H1 (cell line): ENCODE data around the gene WDR5. TPM values are rescaled to one million over a fixed set of nuclear protein-coding genes. Genes with fewer than 3 reads are reported as not detected.

Experiments used
- CTCF ChIA-PET: fragments of 300-600 bp; sonication (Branson Sonifier 250); formaldehyde crosslinking; loops from one replicate; lab custom pipeline; 2021; ENCODE audit not compliant: partially characterized antibody; lab: Charles Lee
- POLR2A ChIA-PET: fragments of 300-600 bp; sonication (Branson Sonifier 250); formaldehyde crosslinking; loops from one replicate; lab custom pipeline; 2021; ENCODE audit warnings: inconsistent platforms; ENCODE audit not compliant: partially characterized antibody; lab: Charles Lee
- DNase-seq, 2 experiments: peaks; one replicate each; pipeline versions ENCODE4 v3.0.0 to v3.0.0-alpha.2; 2010 to 2022; ENCODE audit warnings: low spot score in 2 of 2, low read depth in 1 of 2, mixed read lengths in 1 of 2
- FAIRE-seq: peaks from 2 replicates; lab custom pipeline; 2011; peaks lifted over from hg19 to GRCh38; lab: Jason Lieb, UNC
- H2AFZ ChIP-seq: 2 replicates; pipeline ENCODE4 v1.8.1; 2012; ENCODE audit warnings: low read length, inconsistent platforms
- H2AK5ac ChIP-seq: 2 replicates; pipeline ENCODE4 v1.6.1; 2013; ENCODE audit warnings: low read depth, low read length
- H2BK120ac ChIP-seq: replicated peaks from 2 replicates; pipeline ENCODE3; 2013; ENCODE audit warnings: low read depth, low read length, inconsistent platforms
- H2BK12ac ChIP-seq: 2 replicates; pipeline ENCODE4 v1.6.1; 2013; ENCODE audit warnings: low read depth, low read length
- H2BK15ac ChIP-seq: 2 replicates; pipeline ENCODE4 v1.6.1; 2013; ENCODE audit warnings: low read length
- H2BK20ac ChIP-seq: 2 replicates; pipeline ENCODE4 v1.6.1; 2013; ENCODE audit warnings: low read length
- H2BK5ac ChIP-seq: 2 replicates; pipeline ENCODE4 v1.6.1; 2013; ENCODE audit warnings: low read depth, low read length
- H3K14ac ChIP-seq: 2 replicates; pipeline ENCODE4 v1.6.1; 2013; ENCODE audit warnings: inconsistent platforms; ENCODE audit not compliant: insufficient read length
- H3K18ac ChIP-seq: 2 replicates; pipeline ENCODE4 v1.6.1; 2013; ENCODE audit warnings: low read length; ENCODE audit errors: extremely low read depth
- H3K23ac ChIP-seq: 2 replicates; pipeline ENCODE4 v1.6.1; 2013; ENCODE audit warnings: inconsistent platforms; ENCODE audit not compliant: insufficient read length
- H3K23me2 ChIP-seq: 2 replicates; pipeline ENCODE4 v1.6.1; 2013; ENCODE audit warnings: low read depth, low read length
- H3K27ac ChIP-seq: 2 replicates; pipeline ENCODE4 v1.6.1; 2011; ENCODE audit warnings: low read depth, low read length, inconsistent platforms
- H3K27me3 ChIP-seq, 4 experiments: replicated peaks in 1 of 4; 1 replicate in 1 of 4; 2 replicates in 3 of 4; pipeline versions ENCODE4 v1.6.1 to v1.8.1; 2011 to 2013; ENCODE audit warnings: low read length in 3 of 4, mild to moderate bottlenecking in 3 of 4, inconsistent platforms in 2 of 4, mixed read lengths in 2 of 4, moderate library complexity in 1 of 4; ENCODE audit not compliant: control insufficient read depth in 3 of 4, insufficient read depth in 3 of 4; ENCODE audit errors: extremely low read depth in 1 of 4
- H3K36me3 ChIP-seq, 4 experiments: 2 replicates each; pipeline versions ENCODE4 v1.6.1 to v1.8.1; 2011 to 2013; ENCODE audit warnings: mild to moderate bottlenecking in 4 of 4, low read length in 3 of 4, moderate library complexity in 2 of 4, control low read depth in 1 of 4, inconsistent platforms in 1 of 4; ENCODE audit not compliant: insufficient read depth in 4 of 4, control insufficient read depth in 2 of 4
- H3K4ac ChIP-seq: replicated peaks from 2 replicates; pipeline ENCODE3; 2013; ENCODE audit warnings: low read length, low read depth, mixed read lengths, inconsistent platforms; ENCODE audit not compliant: insufficient read length
- H3K4me1 ChIP-seq, 4 experiments: replicated peaks in 1 of 4; 1 replicate in 1 of 4; 2 replicates in 3 of 4; pipeline versions ENCODE4 v1.6.1 to v1.8.1; 2011 to 2013; ENCODE audit warnings: low read length in 3 of 4, inconsistent platforms in 2 of 4, mixed read lengths in 1 of 4; ENCODE audit not compliant: insufficient read depth in 4 of 4, control insufficient read depth in 3 of 4
- H3K4me2 ChIP-seq, 2 experiments: 2 replicates each; pipeline versions ENCODE4 v1.6.1 to v1.8.1; 2011 to 2013; ENCODE audit warnings: low read depth in 2 of 2, low read length in 2 of 2, control low read depth in 1 of 2, inconsistent platforms in 1 of 2, mild to moderate bottlenecking in 1 of 2; ENCODE audit not compliant: insufficient read depth in 1 of 2
- H3K4me3 ChIP-seq, 4 experiments: fragments of 200-600, 300-600 bp in 1 of 4; sonication (generic), shearing (Covaris generic), sonication (Bioruptor Twin) in 1 of 4; 2 replicates each; pipeline versions ENCODE4 v1.5.1 to v1.8.1; 2011 to 2016; ENCODE audit warnings: low read length in 4 of 4, low read depth in 3 of 4, control low read depth in 2 of 4, inconsistent platforms in 2 of 4, mild to moderate bottlenecking in 2 of 4, mixed read lengths in 1 of 4, moderate library complexity in 1 of 4; ENCODE audit not compliant: insufficient read depth in 2 of 4; ENCODE audit errors: extremely low read depth in 1 of 4
- H3K56ac ChIP-seq: replicated peaks from 2 replicates; pipeline ENCODE3; 2013; ENCODE audit warnings: low read depth, mild to moderate bottlenecking, mixed read lengths, low read length, inconsistent platforms; ENCODE audit not compliant: insufficient read length
- H3K79me1 ChIP-seq: 2 replicates; pipeline ENCODE4 v1.6.1; 2013; ENCODE audit warnings: low read depth, low read length, control low read depth
- H3K79me2 ChIP-seq, 2 experiments: 2 replicates each; pipeline versions ENCODE4 v1.6.1 to v1.8.1; 2012 to 2013; ENCODE audit warnings: low read length in 2 of 2, mild to moderate bottlenecking in 2 of 2, inconsistent platforms in 1 of 2; ENCODE audit not compliant: insufficient read depth in 2 of 2, control insufficient read depth in 1 of 2
- H3K9ac ChIP-seq, 4 experiments: replicated peaks in 1 of 4; 1 replicate in 1 of 4; 2 replicates in 3 of 4; pipeline versions ENCODE4 v1.6.1 to v1.8.1; 2011 to 2013; ENCODE audit warnings: low read depth in 3 of 4, low read length in 3 of 4, control low read depth in 2 of 4, mild to moderate bottlenecking in 2 of 4, moderate library complexity in 2 of 4, inconsistent platforms in 1 of 4; ENCODE audit errors: extremely low read depth in 1 of 4
- H3K9me3 ChIP-seq, 2 experiments: 2 replicates each; pipeline versions ENCODE4 v1.6.1 to v1.8.1; 2012 to 2013; ENCODE audit warnings: mild to moderate bottlenecking in 2 of 2, moderate library complexity in 2 of 2, control low read depth in 1 of 2, inconsistent platforms in 1 of 2, low read depth in 1 of 2, low read length in 1 of 2, mixed read lengths in 1 of 2; ENCODE audit not compliant: insufficient read depth in 2 of 2
- H4K20me1 ChIP-seq, 2 experiments: replicated peaks in 1 of 2; 2 replicates each; pipeline versions ENCODE3 to v1.8.1; 2011 to 2013; ENCODE audit warnings: inconsistent platforms in 2 of 2, low read length in 2 of 2, mild to moderate bottlenecking in 1 of 2; ENCODE audit not compliant: insufficient read depth in 2 of 2, control insufficient read depth in 1 of 2
- H4K5ac ChIP-seq: 2 replicates; pipeline ENCODE4 v1.6.1; 2013; ENCODE audit warnings: low read length, low read depth, mixed read lengths, inconsistent platforms; ENCODE audit not compliant: insufficient read length
- H4K8ac ChIP-seq: 2 replicates; pipeline ENCODE4 v1.8.0; 2013; ENCODE audit warnings: mild to moderate bottlenecking, moderate library complexity, low read length, inconsistent platforms; ENCODE audit not compliant: insufficient read depth; ENCODE audit errors: extremely low read depth
- H4K91ac ChIP-seq: replicated peaks from 2 replicates; pipeline ENCODE3; 2013; ENCODE audit warnings: low read length, mixed read lengths, inconsistent platforms; ENCODE audit not compliant: insufficient read length
- ASH2L ChIP-seq: fragments of 200-600, 300-600 bp; sonication (generic); IDR thresholded peaks from one replicate; pipeline ENCODE4 v1.7.1; 2017; ENCODE audit warnings: low read length
- BACH1 ChIP-seq: IDR thresholded peaks from 2 replicates; pipeline ENCODE4 v1.6.1; 2012; ENCODE audit warnings: low read length, improper control_type of control experiment
- CREB1 ChIP-seq: IDR thresholded peaks from 2 replicates; pipeline ENCODE4 v1.6.1; 2012; ENCODE audit warnings: inconsistent platforms
- E2F6 ChIP-seq: IDR thresholded peaks from 2 replicates; pipeline ENCODE4 v1.6.1; 2012; ENCODE audit warnings: inconsistent platforms
- FOSL1 ChIP-seq: IDR thresholded peaks from 2 replicates; pipeline ENCODE4 v1.6.1; 2011; ENCODE audit warnings: mild to moderate bottlenecking, low read depth, low read length, moderate library complexity; ENCODE audit not compliant: insufficient read depth
- GABPA ChIP-seq: IDR thresholded peaks from 2 replicates; pipeline ENCODE4 v1.6.1; 2011; ENCODE audit warnings: mild to moderate bottlenecking, low read length, moderate library complexity, borderline replicate concordance; ENCODE audit not compliant: insufficient read depth
- GTF2F1 ChIP-seq: IDR thresholded peaks from 2 replicates; pipeline ENCODE4 v1.6.1; 2012; ENCODE audit warnings: low read depth, low read length, improper control_type of control experiment, borderline replicate concordance
- HDAC6 ChIP-seq: IDR thresholded peaks from one replicate; pipeline ENCODE4 v1.7.1; 2012; ENCODE audit warnings: low read depth, mild to moderate bottlenecking, inconsistent platforms, low read length, moderate library complexity
- JUN ChIP-seq: IDR thresholded peaks from 2 replicates; pipeline ENCODE4 v1.6.1; 2011; ENCODE audit warnings: low read depth, mild to moderate bottlenecking, improper control_type of control experiment, low read length
- NANOG ChIP-seq: IDR thresholded peaks from 2 replicates; pipeline ENCODE4 v1.6.1; 2011; ENCODE audit warnings: low read length, low read depth, mild to moderate bottlenecking, inconsistent platforms; ENCODE audit not compliant: insufficient read depth, poor library complexity, severe bottlenecking
- PHF8 ChIP-seq: fragments of 200-600 bp; sonication (generic); conservative IDR thresholded peaks from 2 replicates; pipeline ENCODE4 v1.7.1; 2012; ENCODE audit warnings: low read depth, mild to moderate bottlenecking, inconsistent platforms, low read length, moderate library complexity
- RFX5 ChIP-seq: IDR thresholded peaks from 2 replicates; pipeline ENCODE4 v1.6.1; 2011; ENCODE audit warnings: low read depth, low read length, improper control_type of control experiment, borderline replicate concordance
- RXRA ChIP-seq: IDR thresholded peaks from 2 replicates; pipeline ENCODE4 v1.6.1; 2011; ENCODE audit warnings: low read depth, mild to moderate bottlenecking, low read length, moderate library complexity; ENCODE audit not compliant: insufficient read depth
- SIRT6 ChIP-seq: IDR thresholded peaks from one replicate; pipeline ENCODE4 v1.7.1; 2012; ENCODE audit warnings: low read length, inconsistent platforms
- TEAD4 ChIP-seq: IDR thresholded peaks from 2 replicates; pipeline ENCODE4 v1.6.1; 2012; ENCODE audit warnings: low read depth, low read length, inconsistent platforms, mixed read lengths
- WGBS, 2 experiments: shearing (Covaris generic) in 1 of 2; methylation state at CpG; one replicate each; pipeline versions ENCODE4 v1.1.6 to v1.1.7; 2013 to 2015; ENCODE audit warnings: low lambda C conversion rate in 2 of 2, mixed read lengths in 2 of 2, inconsistent platforms in 1 of 2, low coverage in 1 of 2, missing lambda C conversion rate in 1 of 2; ENCODE audit not compliant: insufficient replicate concordance in 2 of 2, insufficient coverage in 1 of 2, insufficient read length in 1 of 2; ENCODE audit errors: extremely low coverage in 1 of 2, missing lambda C conversion rate in 1 of 2; 5-methylcytosine and 5-hydroxymethylcytosine counted together
- polyA plus RNA-seq, 7 experiments: library from polyadenylated mRNA; depleted of rRNA in 3 of 7; stranded (reverse) in 5 of 7; unstranded in 2 of 7; fragments of >200 nt in 5 of 7; fragments of 200-250 nt in 2 of 7; gene quantifications; 1 replicate in 5 of 7; 2 replicates in 1 of 7; 4 replicates in 1 of 7; pipeline versions ENCODE4 v1.2.1 to v1.2.3, GENCODE V29; 2011 to 2013; ENCODE audit warnings: missing spikeins in 2 of 7, mixed read lengths in 2 of 7
- total RNA-seq: library from RNA; stranded (reverse); fragmentation: NEBNext Ultra II Directional; extraction: Animal tissue kit (Norgen Biotek cat#: 25700); gene quantifications from 2 replicates; pipeline ENCODE4 v1.2.1, GENCODE V29; 2021

WDR5 gene
- total and polyA plus RNA-seq, 2 of the 8 experiments (the other 6 are each of a cell fraction or from before 2014, with no cell fraction given) = 38.4 to 68.1 TPM

GRCh38 chr9:134181648-134182034, 45.8 kb downstream of the WDR5 start:
- no peak overlapping the region for H2BK120ac ChIP-seq
- H2AK5ac ChIP-seq = no peak overlapping the region
- no peak for DNase-seq
- no peak overlapping the region for H3K23ac ChIP-seq
- H3K4me1 ChIP-seq = peaks cover 0 to under 1% (median 0%) of the 10 kb centered on the region in 4 experiments; a peak in 2 of 7 replicates
- no peaks in the 10 kb centered on the region; a peak in 2 of 8 replicates for H3K36me3 ChIP-seq
- ChIA-PET POLR2A (no interaction called here), CTCF (interaction anchor here (1.0 to 2.5 kb wide), 3 partner anchors 10 to 262 kb away, joined by 3 to 14 read pairs (median 5); no protein-coding TSS in a partner anchor)
- no peak overlapping the region for H2BK20ac ChIP-seq
- no peaks in the 10 kb centered on the region for H3K27me3 ChIP-seq
- no peak overlapping the region for H3K4me3 ChIP-seq
- H2BK5ac ChIP-seq = no peak overlapping the region
- H3K9ac ChIP-seq = no peak overlapping the region
- peaks cover 7% of the 10 kb centered on the region; the same call in 1 of the 2 replicates for H3K23me2 ChIP-seq
- H3K27ac ChIP-seq = no peak overlapping the region
- no peak overlapping the region for H3K4ac ChIP-seq
- 85% methylated on average over 8 of the region's 8 CpGs; no CpG with 5 or more reads in 1 of the 2 experiments for WGBS, 2 experiments
- no peak overlapping the region for H2BK15ac ChIP-seq
- no peak overlapping the region for H3K56ac ChIP-seq
- H2AFZ ChIP-seq = no peak overlapping the region
- no peaks in the 10 kb centered on the region for H3K9me3 ChIP-seq
- H3K14ac ChIP-seq = no peak overlapping the region
- no peaks in the 10 kb centered on the region for H3K79me2 ChIP-seq
- H4K8ac ChIP-seq = no peak overlapping the region
- no peak overlapping the region for H3K4me2 ChIP-seq
- no peak overlapping the region for H3K18ac ChIP-seq
- 0 out of 2 replicates have a peak, but pooled peaks cover 2% of the 10 kb centered on the region for H3K79me1 ChIP-seq
- H4K20me1 ChIP-seq = peaks cover 0 to 7% of the 10 kb centered on the region in 2 experiments
- no peak overlapping the region for H4K91ac ChIP-seq
- no peak overlapping the region for H4K5ac ChIP-seq
- H2BK12ac ChIP-seq = no peak overlapping the region
- no peak for FAIRE-seq
- TF ChIP-seq BACH1 (no peak), HDAC6 (no peak), RXRA (no peak), SIRT6 (no peak), CREB1 (no peak), JUN (no peak), E2F6 (no peak), GABPA (no peak), GTF2F1 (no peak), RFX5 (no peak), TEAD4 (no peak), NANOG (no peak), FOSL1 (no peak), PHF8 (no peak), ASH2L (no peak)
